ENCODE data around the gene CDAN1.

CDAN1 gene

DNA sequence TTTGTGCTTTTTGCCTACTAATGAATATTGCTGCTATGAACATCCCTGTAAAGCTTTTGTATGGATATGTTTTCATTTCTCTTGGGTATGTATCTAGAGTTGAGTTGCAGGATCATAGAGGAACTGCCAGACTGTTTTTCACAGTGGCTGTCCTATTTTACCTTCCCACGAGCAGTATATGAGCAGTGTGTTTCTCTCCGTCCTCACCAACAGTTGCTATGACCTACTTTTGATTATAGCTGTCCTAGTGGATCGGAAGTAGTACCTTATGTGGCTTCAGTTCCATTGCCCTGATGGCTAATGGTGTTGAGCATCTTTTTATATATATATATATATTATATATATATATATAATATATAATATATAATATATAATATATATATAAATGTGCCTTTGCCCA lies 25.2 kb downstream of the CDAN1 start:
- Mint-ChIP-seq H3K27ac (no peak overlapping the region), H3K4me1 (peaks cover 5% of the 10 kb centered on the region), H3K9me3 (no peaks in the 10 kb centered on the region), H3K27me3 (ENCODE audit: low read depth, poor library complexity) (peaks cover 4% of the 10 kb centered on the region), H3K36me3 (ENCODE audit: low read depth) (no peaks in the 10 kb centered on the region), H3K4me3 (no peak overlapping the region)
- TF ChIP-seq, protein P1, sequence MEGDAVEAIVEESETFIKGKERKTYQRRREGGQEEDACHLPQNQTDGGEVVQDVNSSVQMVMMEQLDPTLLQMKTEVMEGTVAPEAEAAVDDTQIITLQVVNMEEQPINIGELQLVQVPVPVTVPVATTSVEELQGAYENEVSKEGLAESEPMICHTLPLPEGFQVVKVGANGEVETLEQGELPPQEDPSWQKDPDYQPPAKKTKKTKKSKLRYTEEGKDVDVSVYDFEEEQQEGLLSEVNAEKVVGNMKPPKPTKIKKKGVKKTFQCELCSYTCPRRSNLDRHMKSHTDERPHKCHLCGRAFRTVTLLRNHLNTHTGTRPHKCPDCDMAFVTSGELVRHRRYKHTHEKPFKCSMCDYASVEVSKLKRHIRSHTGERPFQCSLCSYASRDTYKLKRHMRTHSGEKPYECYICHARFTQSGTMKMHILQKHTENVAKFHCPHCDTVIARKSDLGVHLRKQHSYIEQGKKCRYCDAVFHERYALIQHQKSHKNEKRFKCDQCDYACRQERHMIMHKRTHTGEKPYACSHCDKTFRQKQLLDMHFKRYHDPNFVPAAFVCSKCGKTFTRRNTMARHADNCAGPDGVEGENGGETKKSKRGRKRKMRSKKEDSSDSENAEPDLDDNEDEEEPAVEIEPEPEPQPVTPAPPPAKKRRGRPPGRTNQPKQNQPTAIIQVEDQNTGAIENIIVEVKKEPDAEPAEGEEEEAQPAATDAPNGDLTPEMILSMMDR (IDR thresholded peaks at IDR 0.05): no peak
- no peak for DNase-seq

DNA sequence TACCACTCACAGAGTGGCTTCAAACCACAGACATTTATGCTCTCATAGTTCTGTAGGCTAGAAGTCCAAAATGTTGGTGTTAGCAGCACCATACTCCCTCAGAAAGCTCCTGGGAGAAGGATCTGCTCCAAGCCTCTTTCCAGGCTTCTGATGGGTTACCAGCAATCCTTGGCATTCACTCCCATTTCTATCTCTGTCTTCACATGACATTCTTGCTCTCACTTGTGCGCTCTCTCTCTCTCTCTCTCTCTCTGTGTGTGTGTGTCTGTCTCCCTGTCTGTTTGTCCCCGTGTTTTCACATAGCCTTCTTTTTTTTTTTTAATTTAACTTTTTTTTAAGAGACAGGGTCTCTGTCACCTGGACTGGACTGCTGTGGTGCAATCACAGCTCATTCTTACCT lies 26.3 kb downstream of the CDAN1 start:
- no peaks in the 10 kb centered on the region for H3K36me3 Mint-ChIP-seq (ENCODE audit: low read depth)
- no peak overlapping the region for H3K4me3 Mint-ChIP-seq
- TF ChIP-seq, protein P1 (IDR thresholded peaks at IDR 0.05): no peak
- H3K27me3 Mint-ChIP-seq (ENCODE audit: low read depth, poor library complexity): no peaks in the 10 kb centered on the region
- H3K4me1 Mint-ChIP-seq: peaks cover 5% of the 10 kb centered on the region
- no peaks in the 10 kb centered on the region for H3K9me3 Mint-ChIP-seq
- no peak overlapping the region for H3K27ac Mint-ChIP-seq
- no peak for DNase-seq

DNA sequence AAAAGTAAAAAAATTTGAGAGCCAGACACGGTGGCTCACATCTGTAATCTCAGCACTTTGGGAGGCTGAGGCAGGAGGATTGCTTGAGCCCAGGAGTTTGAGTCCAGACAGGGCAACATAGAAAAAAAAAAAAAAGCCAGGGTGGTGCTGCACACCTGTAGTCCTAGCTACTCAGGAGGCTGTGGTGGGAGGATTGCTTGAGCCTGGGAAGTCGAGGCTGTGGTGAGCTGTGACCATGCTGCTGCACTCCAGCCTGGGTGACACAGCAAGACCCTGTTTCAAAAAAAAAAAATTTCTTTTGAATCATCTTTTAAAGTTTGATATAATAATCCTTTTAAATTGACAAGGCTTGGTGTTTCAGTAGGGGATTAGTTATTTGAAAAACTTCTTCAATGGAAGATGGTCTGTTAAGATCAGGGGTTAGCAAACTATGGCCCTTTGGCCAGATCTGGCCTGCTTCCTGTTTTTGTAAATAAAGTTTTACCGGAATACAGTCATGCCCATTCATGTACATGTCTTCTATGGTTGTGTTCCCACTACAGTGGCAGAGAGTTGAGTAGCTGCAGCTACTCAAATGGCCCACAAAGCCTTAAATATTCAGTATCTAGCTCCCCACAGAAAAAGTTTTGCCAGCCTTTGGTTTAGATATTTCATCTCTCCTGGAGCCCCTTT lies 28.9 kb downstream of the CDAN1 start:
- Mint-ChIP-seq H3K4me1 (no peaks in the 10 kb centered on the region), H3K4me3 (no peak overlapping the region), H3K36me3 (ENCODE audit: low read depth) (peaks cover 7% of the 10 kb centered on the region), H3K27ac (no peak overlapping the region), H3K9me3 (no peaks in the 10 kb centered on the region), H3K27me3 (ENCODE audit: low read depth, poor library complexity) (peaks cover 4% of the 10 kb centered on the region)
- TF ChIP-seq, protein P1 (IDR thresholded peaks at IDR 0.05): no peak
- DNase-seq: no peak

DNA sequence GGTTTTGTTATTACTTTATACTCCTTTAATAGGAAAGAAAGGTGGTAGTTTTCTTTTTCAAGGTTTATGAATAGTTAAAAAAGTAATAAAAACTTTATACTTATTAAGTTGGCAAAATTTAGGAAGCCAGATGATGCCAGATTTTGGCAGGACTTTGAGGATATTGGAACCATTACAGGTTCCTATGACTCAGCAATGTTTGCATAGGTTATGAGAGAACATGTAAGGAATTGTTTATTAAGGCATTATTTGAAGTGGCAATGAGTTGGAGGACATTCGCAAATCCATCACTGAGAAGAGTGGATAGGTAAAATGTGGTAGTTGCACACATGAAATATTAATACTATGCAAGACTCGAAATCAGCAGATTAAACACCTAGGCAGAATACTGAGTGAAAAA lies 29.9 kb downstream of the CDAN1 start:
- peaks cover 4% of the 10 kb centered on the region for H3K27me3 Mint-ChIP-seq (ENCODE audit: low read depth, poor library complexity)
- DNase-seq: no peak
- TF ChIP-seq, protein P1 (IDR thresholded peaks at IDR 0.05): no peak
- H3K36me3 Mint-ChIP-seq (ENCODE audit: low read depth): peaks cover 16% of the 10 kb centered on the region
- H3K4me1 Mint-ChIP-seq: no peaks in the 10 kb centered on the region
- no peak overlapping the region for H3K27ac Mint-ChIP-seq
- no peak overlapping the region for H3K4me3 Mint-ChIP-seq
- H3K9me3 Mint-ChIP-seq: no peaks in the 10 kb centered on the region

DNA sequence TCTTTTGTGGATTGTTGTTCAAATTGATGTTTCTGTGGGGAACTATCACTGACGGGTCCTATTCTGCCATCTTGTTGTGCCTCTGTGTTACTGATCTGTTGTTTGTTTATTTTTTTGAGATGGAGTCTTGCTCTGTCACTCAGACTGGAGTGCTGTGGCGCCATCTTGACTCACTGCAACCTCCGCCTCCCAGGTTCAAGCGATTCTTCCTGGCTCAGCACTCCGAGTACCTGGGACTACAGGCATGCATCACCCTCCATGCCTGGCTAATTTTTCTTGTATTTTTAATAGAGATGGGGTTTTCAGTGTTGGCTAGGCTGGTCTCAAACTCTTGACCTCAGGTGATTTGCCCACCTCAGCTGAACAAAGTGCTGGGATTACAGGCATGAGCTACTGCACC lies 31.6 kb downstream of the CDAN1 start:
- H3K36me3 Mint-ChIP-seq (ENCODE audit: low read depth): peaks cover 32% of the 10 kb centered on the region

More for the DNA sequence above, 31.6 kb downstream of the CDAN1 start:
- no peak for DNase-seq
- Mint-ChIP-seq H3K4me1 (no peaks in the 10 kb centered on the region), H3K27me3 (ENCODE audit: low read depth, poor library complexity) (peaks cover 7% of the 10 kb centered on the region), H3K27ac (peak overlapping the region; percentile 49), H3K4me3 (no peak overlapping the region), H3K9me3 (peaks cover 11% of the 10 kb centered on the region)
- TF ChIP-seq, protein P1 (IDR thresholded peaks at IDR 0.05): no peak

Measured in nephron progenitor cell (in vitro differentiated cells).